CD14-positive monocyte (primary cell): ENCODE measurements around the gene ILDR1. TPM values are rescaled to one million over a fixed set of nuclear protein-coding genes. Genes with fewer than 3 reads are reported as not detected.

Experiments
- DNase-seq, 3 donors: peaks; one replicate each; pipeline ENCODE4 v3.0.0-alpha.2; 2011 to 2022
- H2AFZ ChIP-seq: 2 replicates; pipeline ENCODE4 v1.6.0; 2012; ENCODE audit warnings: mild to moderate bottlenecking, low read depth, low read length, inconsistent platforms; ENCODE audit not compliant: insufficient read depth, poor library complexity, severe bottlenecking
- H3K27ac ChIP-seq, 2 donors: 1 replicate in 1 of 2; 2 replicates in 1 of 2; pipeline ENCODE4 v1.5.1; 2012 to 2013; ENCODE audit warnings: low read length in 2 of 2, control low read depth in 1 of 2, inconsistent platforms in 1 of 2, low read depth in 1 of 2, mild to moderate bottlenecking in 1 of 2
- H3K27me3 ChIP-seq, 2 donors: one replicate each; pipeline versions ENCODE4 v1.6.0 to v1.6.1; 2011 to 2013; ENCODE audit warnings: low read length in 2 of 2; ENCODE audit not compliant: control insufficient read depth in 2 of 2, insufficient read depth in 2 of 2
- H3K36me3 ChIP-seq, 2 donors: replicated peaks in 1 of 2; 1 replicate in 1 of 2; 2 replicates in 1 of 2; pipeline versions ENCODE4 v1.5.1 to v1.6.1; 2012 to 2013; ENCODE audit warnings: low read length in 2 of 2, control low read depth in 1 of 2, inconsistent platforms in 1 of 2, mild to moderate bottlenecking in 1 of 2; ENCODE audit not compliant: insufficient read depth in 2 of 2, control insufficient read depth in 1 of 2
- H3K4me1 ChIP-seq, 2 donors: 1 replicate in 1 of 2; 2 replicates in 1 of 2; pipeline versions ENCODE4 v1.5.1 to v1.6.1; 2012 to 2013; ENCODE audit warnings: low read length in 2 of 2, control low read depth in 1 of 2, inconsistent platforms in 1 of 2, mild to moderate bottlenecking in 1 of 2, moderate library complexity in 1 of 2; ENCODE audit not compliant: insufficient read depth in 2 of 2, control insufficient read depth in 1 of 2
- H3K4me2 ChIP-seq: replicated peaks from 2 replicates; pipeline ENCODE3; 2012; ENCODE audit warnings: low read length, moderate library complexity, mild to moderate bottlenecking; ENCODE audit not compliant: poor library complexity, severe bottlenecking; ENCODE audit errors: extremely low read depth
- H3K4me3 ChIP-seq, 3 experiments: fragments of 200-600 bp in 1 of 3; sonication (generic) in 1 of 3; replicated peaks in 1 of 3; 1 replicate in 2 of 3; 2 replicates in 1 of 3; pipeline ENCODE4 v1.5.1; 2011 to 2013; ENCODE audit warnings: low read length in 3 of 3, mild to moderate bottlenecking in 3 of 3, control low read depth in 2 of 3, low read depth in 2 of 3, inconsistent platforms in 1 of 3, moderate library complexity in 1 of 3
- H3K79me2 ChIP-seq: 2 replicates; pipeline ENCODE4 v1.6.0; 2012; ENCODE audit warnings: mild to moderate bottlenecking, control low read depth, inconsistent platforms, low read length, moderate library complexity; ENCODE audit not compliant: insufficient read depth
- H3K9ac ChIP-seq: 2 replicates; pipeline ENCODE4 v1.6.0; 2017; ENCODE audit warnings: low read length, mild to moderate bottlenecking; ENCODE audit not compliant: insufficient read depth, poor library complexity, severe bottlenecking
- H3K9me3 ChIP-seq, 2 donors: replicated peaks in 1 of 2; 1 replicate in 1 of 2; 2 replicates in 1 of 2; pipeline versions ENCODE4 v1.5.1 to v1.6.1; 2012 to 2013; ENCODE audit warnings: low read length in 2 of 2, control low read depth in 1 of 2; ENCODE audit not compliant: control insufficient read depth in 1 of 2, insufficient read depth in 1 of 2
- H4K20me1 ChIP-seq: 2 replicates; pipeline ENCODE4 v1.6.0; 2012; ENCODE audit warnings: mild to moderate bottlenecking, low read length, control low read depth, moderate library complexity; ENCODE audit not compliant: insufficient read depth
- H3K27ac Mint-ChIP-seq, 7 donors: one replicate each; pipeline ENCODE4 v1.8.0; 2020; ENCODE audit warnings: mild to moderate bottlenecking in 7 of 7, mixed read lengths in 7 of 7, moderate library complexity in 6 of 7, inconsistent platforms in 2 of 7
- H3K27me3 Mint-ChIP-seq, 3 donors: one replicate each; pipeline ENCODE4 v1.8.0; 2021 to 2022; ENCODE audit warnings: low read depth in 3 of 3, mild to moderate bottlenecking in 3 of 3, mixed read lengths in 3 of 3, moderate library complexity in 3 of 3, inconsistent platforms in 1 of 3
- H3K36me3 Mint-ChIP-seq, 2 donors: one replicate each; pipeline ENCODE4 v1.8.0; 2020; ENCODE audit warnings: mixed read lengths in 2 of 2, inconsistent platforms in 1 of 2, mild to moderate bottlenecking in 1 of 2
- H3K4me1 Mint-ChIP-seq: one replicate; pipeline ENCODE4 v1.8.0; 2020; ENCODE audit warnings: mild to moderate bottlenecking, mixed read lengths
- H3K4me3 Mint-ChIP-seq, 2 donors: one replicate each; pipeline ENCODE4 v1.8.0; 2020; ENCODE audit warnings: mild to moderate bottlenecking in 2 of 2, mixed read lengths in 2 of 2, moderate library complexity in 1 of 2
- H3K9me3 Mint-ChIP-seq, 7 donors: one replicate each; pipeline ENCODE4 v1.8.0; 2020 to 2022; ENCODE audit warnings: mixed read lengths in 7 of 7, mild to moderate bottlenecking in 6 of 7, moderate library complexity in 6 of 7, inconsistent platforms in 2 of 7
- CTCF ChIP-seq: fragments of 200-600 bp; IDR thresholded peaks from one replicate; pipeline ENCODE4 v1.8.0; 2022; ENCODE audit warnings: antibody characterized with exemption, mild to moderate bottlenecking
- whole genome bisulfite sequencing: methylation state at CpG from one replicate; pipeline ENCODE4 v1.1.5; 2013; ENCODE audit warnings: missing lambda C conversion rate; ENCODE audit not compliant: insufficient coverage; 5-methylcytosine and 5-hydroxymethylcytosine counted together
- intact Hi-C, 2 donors: fragments of 100-400 bp; cut with micrococcal nuclease; formaldehyde crosslinking; loops; one replicate each; pipeline versions ENCODE4 v1.15.0 to v1.15.1; 2023
- polyA plus RNA-seq, 3 donors: library from polyadenylated mRNA; depleted of rRNA in 1 of 3; unstranded in 2 of 3; stranded (reverse) in 1 of 3; fragments of 300-500 nt in 2 of 3; fragments of >200 nt in 1 of 3; fragmentation: Illumina TruSeq in 2 of 3; gene quantifications; 1 replicate in 2 of 3; 2 replicates in 1 of 3; pipeline ENCODE4 v1.2.3, GENCODE V29; 2012 to 2021

The ILDR1 gene
- polyA plus RNA-seq, 3 donors, result 0.12 to 0.28 (median 0.20) TPM

- Histone ChIP-seq H3K79me2 (no peaks in the 10 kb centered on the region), H3K27ac (no peak overlapping the region), H4K20me1 (no peaks in the 10 kb centered on the region), H3K36me3 (no peaks in the 10 kb centered on the region), H3K27me3 (no peaks in the 10 kb centered on the region), H3K9me3 (peaks cover 3 to 8% of the 10 kb centered on the region in 2 donors), H3K4me1 (peaks cover 11% of the 10 kb centered on the region in 2 donors), H2AFZ (no peak overlapping the region), H3K4me3 (no peak overlapping the region), H3K9ac (no peak overlapping the region), H3K4me2 (no peak overlapping the region)
- no peak for TF ChIP-seq CTCF
- Mint-ChIP-seq H3K9me3 (peaks cover 8 to 14% (median 9%) of the 10 kb centered on the region in 7 donors), H3K27me3 (no peaks in the 10 kb centered on the region), H3K4me3 (no peak overlapping the region), H3K27ac (no peak overlapping the region), H3K4me1 (peaks cover 22% of the 10 kb centered on the region), H3K36me3 (peaks cover 6 to 8% of the 10 kb centered on the region in 2 donors)
- WGBS, result 83% methylated on average over 1 of the region's 2 CpGs
- no peak for DNase-seq
- intact Hi-C loops, result no loop called here
Observed at GRCh38 chr3:121985846-121986245, 36.2 kb downstream of the ILDR1 start.

GRCh38 chr3:121981473-121981872 is 40.6 kb downstream of the ILDR1 start:
- Mint-ChIP-seq H3K27me3 (no peaks in the 10 kb centered on the region), H3K9me3 (peaks cover 11 to 20% (median 13%) of the 10 kb centered on the region in 7 donors), H3K27ac (no peak overlapping the region), H3K4me3 (no peak overlapping the region), H3K4me1 (peaks cover 28% of the 10 kb centered on the region), H3K36me3 (peaks cover 8 to 14% of the 10 kb centered on the region in 2 donors)
- no peaks in the 10 kb centered on the region for H3K27me3 ChIP-seq
- H4K20me1 ChIP-seq, result no peaks in the 10 kb centered on the region
- H3K9me3 ChIP-seq, result peaks cover 3 to 8% of the 10 kb centered on the region in 2 donors
- no peaks in the 10 kb centered on the region for H3K36me3 ChIP-seq
- intact Hi-C loops, result loop anchor here in 1 of 2 donors (5.0 kb wide), 1 partner anchor 671 kb away; no protein-coding TSS in a partner anchor
- no peak overlapping the region for H3K9ac ChIP-seq
- no peak for TF ChIP-seq CTCF
- H3K27ac ChIP-seq, result no peak overlapping the region
- H3K4me1 ChIP-seq, result peaks cover 14 to 15% of the 10 kb centered on the region in 2 donors
- no peak overlapping the region for H3K4me3 ChIP-seq
- no peak for DNase-seq
- H3K79me2 ChIP-seq, result no peaks in the 10 kb centered on the region
- no peak overlapping the region for H3K4me2 ChIP-seq
- no CpG with 5 or more reads among the region's 2 CpGs for WGBS
- no peak overlapping the region for H2AFZ ChIP-seq
